H9 (cell line): ENCODE measurements around the gene ACSBG1. TPM values are rescaled to one million over a fixed set of nuclear protein-coding genes. Genes with fewer than 3 reads are reported as not detected.

Experiments
- DNase-seq: peaks from one replicate; pipeline ENCODE4 v3.0.0-alpha.2; 2017
- H2AFZ ChIP-seq: one replicate; pipeline ENCODE4 v1.6.1; 2013; ENCODE audit warnings: mild to moderate bottlenecking, low read length, control low read depth, moderate library complexity
- H2AK5ac ChIP-seq: 2 replicates; pipeline ENCODE4 v1.6.1; 2013; ENCODE audit warnings: low read length, control low read depth, mixed read lengths; ENCODE audit not compliant: insufficient read length
- H2BK120ac ChIP-seq: one replicate; pipeline ENCODE4 v1.6.1; 2013; ENCODE audit warnings: low read depth, mild to moderate bottlenecking, low read length, control low read depth, inconsistent platforms; ENCODE audit not compliant: poor library complexity, severe bottlenecking
- H2BK12ac ChIP-seq: 2 replicates; pipeline ENCODE4 v1.6.1; 2013; ENCODE audit warnings: low read length, control low read depth, mixed read lengths, low read depth; ENCODE audit not compliant: insufficient read length
- H2BK15ac ChIP-seq: 2 replicates; pipeline ENCODE4 v1.6.1; 2013; ENCODE audit warnings: low read depth, low read length, control low read depth
- H2BK20ac ChIP-seq: one replicate; pipeline ENCODE4 v1.6.1; 2013; ENCODE audit warnings: low read depth, mild to moderate bottlenecking, low read length, control low read depth, inconsistent platforms; ENCODE audit not compliant: poor library complexity, severe bottlenecking
- H2BK5ac ChIP-seq: 2 replicates; pipeline ENCODE4 v1.6.1; 2013; ENCODE audit warnings: low read length, control low read depth, mixed read lengths; ENCODE audit not compliant: insufficient read length
- H3K14ac ChIP-seq: 2 replicates; pipeline ENCODE4 v1.6.1; 2013; ENCODE audit warnings: low read length, control low read depth; ENCODE audit not compliant: insufficient read depth
- H3K18ac ChIP-seq: 2 replicates; pipeline ENCODE4 v1.6.1; 2013; ENCODE audit warnings: low read depth, mild to moderate bottlenecking, mixed read lengths, low read length, control low read depth; ENCODE audit not compliant: insufficient read length
- H3K23ac ChIP-seq: 2 replicates; pipeline ENCODE4 v1.6.1; 2013; ENCODE audit warnings: low read length, control low read depth, mixed read lengths, low read depth; ENCODE audit not compliant: insufficient read length
- H3K23me2 ChIP-seq: 2 replicates; pipeline ENCODE4 v1.6.1; 2013; ENCODE audit warnings: low read depth, mild to moderate bottlenecking, mixed read lengths, low read length, control low read depth; ENCODE audit not compliant: insufficient read length, poor library complexity, severe bottlenecking
- H3K27ac ChIP-seq: 2 replicates; pipeline ENCODE4 v1.5.1; 2013; ENCODE audit warnings: low read length, control low read depth, mixed read lengths, low read depth; ENCODE audit not compliant: insufficient read length
- H3K27me3 ChIP-seq: 2 replicates; pipeline ENCODE4 v1.6.1; 2013; ENCODE audit warnings: low read length, control low read depth, inconsistent platforms; ENCODE audit not compliant: insufficient read depth
- H3K4ac ChIP-seq: 2 replicates; pipeline ENCODE4 v1.6.1; 2013; ENCODE audit warnings: low read depth, mild to moderate bottlenecking, control low read depth, inconsistent platforms, low read length, moderate library complexity
- H3K4me1 ChIP-seq: 2 replicates; pipeline ENCODE4 v1.6.1; 2013; ENCODE audit warnings: low read length, control low read depth, inconsistent platforms; ENCODE audit not compliant: insufficient read depth
- H3K4me2 ChIP-seq: 2 replicates; pipeline ENCODE4 v1.6.1; 2013; ENCODE audit warnings: low read length, control low read depth, mixed read lengths; ENCODE audit not compliant: insufficient read length, insufficient read depth
- H3K56ac ChIP-seq: 2 replicates; pipeline ENCODE4 v1.6.1; 2013; ENCODE audit warnings: low read depth, mild to moderate bottlenecking, mixed read lengths, low read length, control low read depth; ENCODE audit not compliant: insufficient read length
- H3K79me1 ChIP-seq: 2 replicates; pipeline ENCODE4 v1.6.1; 2013; ENCODE audit warnings: low read depth, mild to moderate bottlenecking, moderate library complexity, low read length, control low read depth, inconsistent platforms; ENCODE audit not compliant: insufficient read depth, poor library complexity, severe bottlenecking
- H3K79me2 ChIP-seq: 2 replicates; pipeline ENCODE4 v1.6.1; 2013; ENCODE audit warnings: low read length, control low read depth, inconsistent platforms; ENCODE audit not compliant: insufficient read depth
- H3K9ac ChIP-seq: 2 replicates; pipeline ENCODE4 v1.6.1; 2013; ENCODE audit warnings: low read length, control low read depth, mixed read lengths; ENCODE audit not compliant: insufficient read length; ENCODE audit errors: extremely low read depth
- H3K9me3 ChIP-seq: one replicate; pipeline ENCODE4 v1.6.1; 2013; ENCODE audit warnings: low read depth, low read length, inconsistent platforms; ENCODE audit not compliant: control insufficient read depth
- H3T11ph ChIP-seq: one replicate; pipeline ENCODE4 v1.6.1; 2013; ENCODE audit warnings: mild to moderate bottlenecking, low read length, control low read depth, inconsistent platforms
- H4K20me1 ChIP-seq: one replicate; pipeline ENCODE4 v1.6.1; 2013; ENCODE audit not compliant: control insufficient read depth, insufficient read length, insufficient read depth
- H4K5ac ChIP-seq: 2 replicates; pipeline ENCODE4 v1.6.1; 2013; ENCODE audit warnings: low read depth, mild to moderate bottlenecking, mixed read lengths, low read length, control low read depth; ENCODE audit not compliant: insufficient read length
- H4K8ac ChIP-seq: replicated peaks from 2 replicates; pipeline ENCODE4 v1.6.1; 2013; ENCODE audit warnings: low read length, control low read depth, mixed read lengths, low read depth; ENCODE audit not compliant: insufficient read length
- H4K91ac ChIP-seq: 2 replicates; pipeline ENCODE4 v1.6.1; 2013; ENCODE audit warnings: low read depth, mild to moderate bottlenecking, moderate library complexity, mixed read lengths, low read length, control low read depth; ENCODE audit not compliant: insufficient read length
- H3K27ac Mint-ChIP-seq, 3 experiments: 2 replicates in 2 of 3; 3 replicates in 1 of 3; pipeline ENCODE4 v1.8.0; 2020 to 2021; ENCODE audit warnings: mixed read lengths in 3 of 3, mild to moderate bottlenecking in 1 of 3, moderate library complexity in 1 of 3
- H3K27me3 Mint-ChIP-seq: 2 replicates; pipeline ENCODE4 v1.8.0; 2021; ENCODE audit warnings: low read depth, mild to moderate bottlenecking, moderate library complexity, mixed read lengths
- H3K36me3 Mint-ChIP-seq, 3 experiments: 2 replicates in 2 of 3; 3 replicates in 1 of 3; pipeline ENCODE4 v1.8.0; 2020 to 2021; ENCODE audit warnings: low read depth in 3 of 3, mixed read lengths in 3 of 3; ENCODE audit not compliant: insufficient read depth in 1 of 3
- H3K4me1 Mint-ChIP-seq, 2 experiments: 2 replicates each; pipeline ENCODE4 v1.8.0; 2020; ENCODE audit warnings: mixed read lengths in 2 of 2
- H3K4me3 Mint-ChIP-seq, 2 experiments: 2 replicates in 1 of 2; 3 replicates in 1 of 2; pipeline ENCODE4 v1.8.0; 2020 to 2021; ENCODE audit warnings: mild to moderate bottlenecking in 2 of 2, mixed read lengths in 2 of 2, moderate library complexity in 1 of 2
- H3K9me3 Mint-ChIP-seq, 2 experiments: 2 replicates in 1 of 2; 3 replicates in 1 of 2; pipeline ENCODE4 v1.8.0; 2020; ENCODE audit warnings: mild to moderate bottlenecking in 2 of 2, mixed read lengths in 2 of 2, moderate library complexity in 1 of 2
- CTCF ChIP-seq: fragments of 200-600 bp; sonication (generic); conservative IDR thresholded peaks from 3 replicates; pipeline ENCODE4 v1.8.0; 2021; ENCODE audit warnings: antibody characterized with exemption, mild to moderate bottlenecking
- WGBS: extraction: QIAGEN DNeasy Blood & Tissue Kit; methylation state at CpG from one replicate; pipeline ENCODE4 v1.1.7; 2013; ENCODE audit warnings: missing lambda C conversion rate, low lambda C conversion rate, mixed read lengths; ENCODE audit not compliant: insufficient read length; ENCODE audit errors: extremely low coverage; 5-methylcytosine and 5-hydroxymethylcytosine counted together
- total RNA-seq: library from RNA; stranded (reverse); gene quantifications from 2 replicates; pipeline ENCODE4 v1.2.1, GENCODE V29; 2021

Gene ACSBG1
- total RNA-seq, 1 experiment from 2014 or later = 2.2 TPM

GRCh38 chr15:78157203-78157602 is 77.2 kb downstream of the ACSBG1 start:
- Histone ChIP-seq H2BK120ac (no peak overlapping the region), H4K8ac (no peak overlapping the region), H2BK15ac (no peak overlapping the region), H2BK5ac (no peak overlapping the region), H3K4ac (no peak overlapping the region), H3K4me2 (no peak overlapping the region), H3T11ph (no peak overlapping the region), H3K14ac (no peak overlapping the region), H3K56ac (no peak overlapping the region), H3K9me3 (no peaks in the 10 kb centered on the region), H4K5ac (no peak overlapping the region), H3K18ac (no peak overlapping the region), H4K20me1 (no peaks in the 10 kb centered on the region), H3K9ac (no peak overlapping the region), H3K79me1 (no peaks in the 10 kb centered on the region), H2AK5ac (no peak overlapping the region), H3K27ac (no peak overlapping the region), H3K27me3 (no peaks in the 10 kb centered on the region), H4K91ac (no peak overlapping the region), H3K23me2 (no peaks in the 10 kb centered on the region), H2BK20ac (no peak overlapping the region), H3K4me1 (no peaks in the 10 kb centered on the region), H3K23ac (no peak overlapping the region), H3K79me2 (no peaks in the 10 kb centered on the region), H2BK12ac (no peak overlapping the region), H2AFZ (no peak overlapping the region)
- DNase-seq = no peak
- Mint-ChIP-seq H3K9me3 (no peaks in the 10 kb centered on the region), H3K27ac (peak overlapping the region in 1 of 3 experiments; percentile 95; a peak in 4 of 7 replicates), H3K4me1 (peaks cover 26 to 30% of the 10 kb centered on the region in 2 experiments), H3K4me3 (peak overlapping the region; percentile 6 to 32; a peak in 2 of 5 replicates), H3K27me3 (no peaks in the 10 kb centered on the region), H3K36me3 (peaks cover 0 to 20% (median 4%) of the 10 kb centered on the region in 3 experiments; a peak in 4 of 7 replicates)
- no CpG with 5 or more reads among the region's 2 CpGs for WGBS
- no peak for TF ChIP-seq CTCF
